PFSK-1 (cell line): ENCODE data around the gene HEBP1.
A peak's percentile ranks its signal among the peaks of the same experiment; 100 is the strongest.

Experiments
- POLR2AphosphoS5 ChIP-seq: IDR thresholded peaks from 2 replicates; pipeline ENCODE4 v1.6.1; 2012; ENCODE audit warnings: low read depth, mild to moderate bottlenecking, control low read depth, low read length, moderate library complexity
- SIN3A ChIP-seq: IDR thresholded peaks from 2 replicates; pipeline ENCODE4 v1.6.1; 2012; ENCODE audit warnings: mild to moderate bottlenecking, low read length, moderate library complexity, borderline replicate concordance; ENCODE audit not compliant: insufficient read depth
- TAF1 ChIP-seq: IDR thresholded peaks from 2 replicates; pipeline ENCODE4 v1.6.1; 2012; ENCODE audit warnings: low read length, control low read depth, borderline replicate concordance; ENCODE audit not compliant: insufficient read depth
- TF ChIP-seq, protein P1 (sequence below), 2 experiments: IDR thresholded peaks; 2 replicates each; pipeline versions ENCODE4 v1.6.1 to v1.8.0; 2011 to 2012; ENCODE audit warnings: low read depth in 2 of 2, low read length in 2 of 2, control low read depth in 1 of 2, inconsistent platforms in 1 of 2, mild to moderate bottlenecking in 1 of 2, moderate library complexity in 1 of 2; ENCODE audit not compliant: insufficient read depth in 1 of 2

DNA sequence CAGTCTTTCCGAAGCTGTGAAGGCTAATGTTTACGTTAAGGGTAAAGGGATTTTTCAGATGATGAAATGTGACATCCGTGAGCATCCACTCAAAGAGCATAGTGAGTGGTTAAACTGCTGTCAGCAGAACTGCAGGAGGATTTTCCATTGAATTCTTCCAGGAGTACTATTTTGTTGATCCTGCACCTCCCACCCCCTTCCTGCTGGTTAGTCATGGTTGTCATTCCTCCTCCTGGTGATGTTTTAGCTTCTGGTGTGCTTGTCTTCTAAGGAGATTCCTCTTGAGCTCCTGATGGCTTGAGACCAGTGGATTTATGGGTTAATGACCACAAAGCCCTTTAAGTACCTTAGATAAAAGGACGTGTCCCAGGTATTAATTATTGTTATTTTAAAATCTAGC is 45.7 kb downstream of the HEBP1 start:
- TF ChIP-seq TAF1 (no peak), SIN3A (peak; percentile 34; the same call in 1 of the 2 replicates), POLR2AphosphoS5 (no peak)
- TF ChIP-seq, protein P1, sequence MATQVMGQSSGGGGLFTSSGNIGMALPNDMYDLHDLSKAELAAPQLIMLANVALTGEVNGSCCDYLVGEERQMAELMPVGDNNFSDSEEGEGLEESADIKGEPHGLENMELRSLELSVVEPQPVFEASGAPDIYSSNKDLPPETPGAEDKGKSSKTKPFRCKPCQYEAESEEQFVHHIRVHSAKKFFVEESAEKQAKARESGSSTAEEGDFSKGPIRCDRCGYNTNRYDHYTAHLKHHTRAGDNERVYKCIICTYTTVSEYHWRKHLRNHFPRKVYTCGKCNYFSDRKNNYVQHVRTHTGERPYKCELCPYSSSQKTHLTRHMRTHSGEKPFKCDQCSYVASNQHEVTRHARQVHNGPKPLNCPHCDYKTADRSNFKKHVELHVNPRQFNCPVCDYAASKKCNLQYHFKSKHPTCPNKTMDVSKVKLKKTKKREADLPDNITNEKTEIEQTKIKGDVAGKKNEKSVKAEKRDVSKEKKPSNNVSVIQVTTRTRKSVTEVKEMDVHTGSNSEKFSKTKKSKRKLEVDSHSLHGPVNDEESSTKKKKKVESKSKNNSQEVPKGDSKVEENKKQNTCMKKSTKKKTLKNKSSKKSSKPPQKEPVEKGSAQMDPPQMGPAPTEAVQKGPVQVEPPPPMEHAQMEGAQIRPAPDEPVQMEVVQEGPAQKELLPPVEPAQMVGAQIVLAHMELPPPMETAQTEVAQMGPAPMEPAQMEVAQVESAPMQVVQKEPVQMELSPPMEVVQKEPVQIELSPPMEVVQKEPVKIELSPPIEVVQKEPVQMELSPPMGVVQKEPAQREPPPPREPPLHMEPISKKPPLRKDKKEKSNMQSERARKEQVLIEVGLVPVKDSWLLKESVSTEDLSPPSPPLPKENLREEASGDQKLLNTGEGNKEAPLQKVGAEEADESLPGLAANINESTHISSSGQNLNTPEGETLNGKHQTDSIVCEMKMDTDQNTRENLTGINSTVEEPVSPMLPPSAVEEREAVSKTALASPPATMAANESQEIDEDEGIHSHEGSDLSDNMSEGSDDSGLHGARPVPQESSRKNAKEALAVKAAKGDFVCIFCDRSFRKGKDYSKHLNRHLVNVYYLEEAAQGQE (IDR thresholded peaks at IDR 0.05; ENCODE audit: insufficient read depth in 1 of 2, low read depth in 2 of 2, low read length in 2 of 2) = no peak
